ENCODE measurements around the gene ELP4.

Gene ELP4

DNA sequence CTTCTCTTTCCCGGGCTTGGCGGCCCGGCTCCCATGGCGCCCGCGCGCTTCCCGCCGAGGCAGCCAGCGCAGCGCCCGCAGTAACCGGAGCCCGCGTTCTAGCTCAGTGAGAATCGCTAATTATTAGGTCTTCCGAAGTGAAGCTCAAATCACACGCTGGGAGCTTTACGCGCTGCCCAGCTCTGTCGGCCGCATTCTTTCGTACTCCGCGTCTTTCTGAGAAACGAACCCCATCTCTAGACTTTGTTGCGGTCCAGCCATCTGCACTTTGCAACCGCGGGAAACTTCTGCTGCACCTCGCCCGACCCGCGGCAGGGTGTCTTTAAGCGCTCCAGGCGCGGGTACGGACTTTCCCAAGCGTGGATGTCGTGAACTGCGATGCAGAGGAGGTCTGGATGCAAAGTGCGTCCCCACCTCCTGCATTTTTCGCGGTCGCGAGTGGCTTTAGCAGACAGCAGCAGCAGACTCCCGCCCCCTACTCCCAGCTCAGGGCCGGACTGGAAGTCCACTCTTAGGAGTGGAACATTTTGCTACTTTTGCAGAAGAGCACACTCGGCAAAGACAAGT is 307.6 kb downstream of the ELP4 start:
- no peak overlapping the region for H2AFZ ChIP-seq (ENCODE audit: low read depth)
- H3K27me3 ChIP-seq (ENCODE audit: insufficient read depth, low read depth) = peaks cover 29% of the 10 kb centered on the region
- no peak overlapping the region for H3K27ac ChIP-seq
- no peak overlapping the region for H3K4me2 ChIP-seq
- H4K20me1 ChIP-seq (ENCODE audit: insufficient read depth) = no peaks in the 10 kb centered on the region
- H3K4me1 ChIP-seq (ENCODE audit: low read depth, poor library complexity, severe bottlenecking) = no peaks in the 10 kb centered on the region
- no peaks in the 10 kb centered on the region for H3K79me2 ChIP-seq (ENCODE audit: insufficient read depth, low read depth)
- TF ChIP-seq CTCF (conservative IDR thresholded peaks at IDR 0.05; ENCODE audit: low read depth, low read length) = no peak
- no peaks in the 10 kb centered on the region for H3K36me3 ChIP-seq (ENCODE audit: insufficient read depth)
- no peak overlapping the region for H3K9ac ChIP-seq
- no peak overlapping the region for H3K4me3 ChIP-seq (IDR thresholded peaks at IDR 0.05; ENCODE audit: insufficient read depth, low read depth, low read length)

DNA sequence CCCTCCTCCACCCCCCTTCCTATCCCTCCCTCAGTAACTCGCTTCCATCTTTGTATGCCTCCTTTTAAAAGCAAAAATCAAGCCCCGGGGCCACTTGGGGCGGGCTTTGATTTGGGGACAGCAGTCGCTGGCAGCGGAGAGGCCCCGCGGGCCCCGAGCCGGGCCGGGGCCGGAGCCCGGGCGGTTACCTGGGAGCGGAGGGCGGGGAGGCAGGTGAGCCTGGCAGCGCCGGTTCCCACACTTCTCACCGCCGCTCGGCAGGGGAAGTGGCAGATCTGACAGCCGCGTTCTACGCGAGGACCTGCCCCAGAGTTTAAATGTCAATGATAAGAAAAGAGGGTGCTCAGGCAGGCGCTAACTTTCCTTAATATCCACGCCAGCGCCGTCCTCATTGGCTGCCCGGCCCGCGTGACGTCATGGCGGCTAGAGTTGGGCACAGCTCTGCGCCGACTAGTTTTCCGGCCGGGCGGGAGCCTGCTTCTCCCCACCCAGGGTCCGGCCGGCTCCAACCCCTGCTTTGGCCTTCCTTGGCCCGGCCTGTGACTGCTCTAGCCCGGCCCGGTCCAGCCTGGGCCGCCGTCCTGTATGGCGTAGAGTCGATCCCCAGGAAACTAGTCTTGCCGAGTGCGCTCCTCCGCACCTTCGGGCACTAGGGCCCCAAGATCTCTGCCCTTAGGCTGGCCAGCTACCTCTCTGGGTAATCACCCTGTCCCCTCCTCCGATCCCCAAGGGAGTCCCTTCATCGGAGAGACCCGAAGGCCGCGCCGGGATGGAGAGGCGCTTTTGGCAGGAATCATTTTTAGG is 308.3 kb downstream of the ELP4 start:
- Histone ChIP-seq H3K36me3 (ENCODE audit: insufficient read depth) (no peaks in the 10 kb centered on the region), H3K79me2 (ENCODE audit: insufficient read depth, low read depth) (no peaks in the 10 kb centered on the region), H3K4me2 (no peak overlapping the region), H3K4me3 (IDR thresholded peaks at IDR 0.05; ENCODE audit: insufficient read depth, low read depth, low read length) (no peak overlapping the region), H3K27ac (no peak overlapping the region), H4K20me1 (ENCODE audit: insufficient read depth) (no peaks in the 10 kb centered on the region), H3K27me3 (ENCODE audit: insufficient read depth, low read depth) (peaks cover 27% of the 10 kb centered on the region), H3K4me1 (ENCODE audit: low read depth, poor library complexity, severe bottlenecking) (no peaks in the 10 kb centered on the region), H3K9ac (no peak overlapping the region), H2AFZ (ENCODE audit: low read depth) (no peak overlapping the region)
- no peak for TF ChIP-seq CTCF (conservative IDR thresholded peaks at IDR 0.05; ENCODE audit: low read depth, low read length)

DNA sequence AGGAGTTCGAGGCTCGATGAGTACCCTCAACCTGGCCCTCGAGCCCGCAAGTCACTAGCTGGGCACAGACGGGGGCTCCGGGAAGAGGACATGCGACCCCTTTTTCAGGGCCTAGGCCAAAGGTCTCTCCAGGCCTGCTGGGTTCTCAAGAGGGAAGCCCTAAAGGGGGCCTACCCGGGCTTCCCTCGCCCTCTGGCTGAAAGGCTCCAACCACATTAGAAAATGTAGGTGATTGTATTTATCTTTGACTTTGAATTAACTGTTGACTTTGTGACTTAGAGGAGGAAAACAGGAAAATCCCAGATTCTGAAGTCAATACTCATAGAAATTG is 308.8 kb downstream of the ELP4 start:
- H3K4me1 ChIP-seq (ENCODE audit: low read depth, poor library complexity, severe bottlenecking) = no peaks in the 10 kb centered on the region
- no peaks in the 10 kb centered on the region for H4K20me1 ChIP-seq (ENCODE audit: insufficient read depth)
- TF ChIP-seq CTCF (conservative IDR thresholded peaks at IDR 0.05; ENCODE audit: low read depth, low read length) = no peak
- no peak overlapping the region for H2AFZ ChIP-seq (ENCODE audit: low read depth)
- no peak overlapping the region for H3K4me3 ChIP-seq (IDR thresholded peaks at IDR 0.05; ENCODE audit: insufficient read depth, low read depth, low read length)
- no peaks in the 10 kb centered on the region for H3K36me3 ChIP-seq (ENCODE audit: insufficient read depth)
- H3K4me2 ChIP-seq = no peak overlapping the region
- no peaks in the 10 kb centered on the region for H3K79me2 ChIP-seq (ENCODE audit: insufficient read depth, low read depth)
- peaks cover 24% of the 10 kb centered on the region for H3K27me3 ChIP-seq (ENCODE audit: insufficient read depth, low read depth)
- H3K27ac ChIP-seq = no peak overlapping the region
- no peak overlapping the region for H3K9ac ChIP-seq

- no peaks in the 10 kb centered on the region for H4K20me1 ChIP-seq (ENCODE audit: insufficient read depth)
- H3K27ac ChIP-seq = no peak overlapping the region
- peaks cover 21% of the 10 kb centered on the region for H3K27me3 ChIP-seq (ENCODE audit: insufficient read depth, low read depth)
- H3K9ac ChIP-seq = no peak overlapping the region
- no peak for TF ChIP-seq CTCF (conservative IDR thresholded peaks at IDR 0.05; ENCODE audit: low read depth, low read length)
- no peak overlapping the region for H3K4me2 ChIP-seq
- no peaks in the 10 kb centered on the region for H3K36me3 ChIP-seq (ENCODE audit: insufficient read depth)
- no peak overlapping the region for H3K4me3 ChIP-seq (IDR thresholded peaks at IDR 0.05; ENCODE audit: insufficient read depth, low read depth, low read length)
- no peaks in the 10 kb centered on the region for H3K4me1 ChIP-seq (ENCODE audit: low read depth, poor library complexity, severe bottlenecking)
- H2AFZ ChIP-seq (ENCODE audit: low read depth) = no peak overlapping the region
- H3K79me2 ChIP-seq (ENCODE audit: insufficient read depth, low read depth) = no peaks in the 10 kb centered on the region
These were observed 309.3 kb downstream of the ELP4 start for GRCh38 chr11:31818874-31819331.

All from KMS-11 (cell line).